Measurements from ENCODE around the gene MACROD1. TPM values are rescaled to one million over a fixed set of nuclear protein-coding genes. Genes with fewer than 3 reads are reported as not detected.
A peak's percentile ranks its signal among the peaks of the same experiment; 100 is the strongest.

The MACROD1 gene
- total RNA-seq, 1 experiment from 2014 or later = not detected

DNA sequence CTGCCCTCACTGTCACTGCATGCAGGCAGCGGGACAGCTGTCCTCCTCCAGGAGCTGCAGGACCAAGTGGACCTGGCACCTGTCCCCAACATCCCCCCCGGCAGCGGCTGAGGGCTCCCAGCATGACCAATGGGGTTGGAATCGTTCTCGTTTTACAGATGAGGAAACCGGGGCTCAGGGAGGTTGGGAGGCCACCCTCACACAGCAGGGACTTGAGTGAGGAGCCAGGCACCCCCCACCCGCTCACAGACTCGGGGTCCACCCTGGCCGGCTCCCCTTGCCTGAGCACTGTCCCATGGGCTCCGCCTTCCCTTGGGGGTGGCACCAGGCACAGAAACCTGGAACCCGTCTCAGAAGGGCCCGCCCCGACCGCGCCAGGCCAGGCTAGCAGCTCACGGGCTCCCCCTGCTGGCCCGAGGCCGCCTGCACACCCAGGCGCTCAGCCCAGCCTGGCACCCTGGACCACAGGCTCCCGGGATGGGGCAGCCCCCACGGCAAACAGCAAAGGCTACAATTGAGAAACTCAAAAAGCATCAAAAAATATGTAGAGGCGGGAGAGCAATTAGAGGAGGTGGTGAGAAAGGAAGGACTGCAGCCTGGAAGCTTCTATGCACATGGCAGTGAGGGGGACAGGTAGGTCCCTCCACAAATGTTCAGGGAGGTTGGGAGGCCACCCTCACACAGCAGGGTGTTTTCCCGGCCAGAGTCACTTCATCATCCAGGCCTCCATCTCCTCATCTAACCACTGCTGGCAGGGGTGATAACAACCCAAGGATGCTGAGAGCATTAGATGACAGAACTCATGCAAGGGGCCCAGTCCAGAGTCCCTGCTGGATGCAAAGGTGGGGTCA is 12.8 kb downstream of the MACROD1 start:
- no peaks in the 10 kb centered on the region for H3K79me2 ChIP-seq (ENCODE audit: low read length)
- no peak overlapping the region for H3K4me3 ChIP-seq (ENCODE audit: low read length)
- no peak overlapping the region for H3K9ac ChIP-seq (ENCODE audit: low read length)
- H3K9me2 ChIP-seq (replicated peaks; ENCODE audit: insufficient read depth, low read length) = no peaks in the 10 kb centered on the region
- no peak overlapping the region for H3K4me2 ChIP-seq (ENCODE audit: low read depth, low read length, poor library complexity, severe bottlenecking)
- DNase-seq = peak; percentile 86
- no peak overlapping the region for H3K27ac ChIP-seq (ENCODE audit: low read length)
- H2AFZ ChIP-seq (ENCODE audit: low read length) = no peak overlapping the region
- no peaks in the 10 kb centered on the region for H3K4me1 ChIP-seq (ENCODE audit: low read length)
- no peaks in the 10 kb centered on the region for H3K9me3 ChIP-seq (ENCODE audit: low read length)
- H4K20me1 ChIP-seq (ENCODE audit: insufficient read depth, low read depth, low read length) = no peaks in the 10 kb centered on the region
- no peaks in the 10 kb centered on the region for H3K36me3 ChIP-seq (ENCODE audit: insufficient read depth, low read length)
- H3K27me3 ChIP-seq (ENCODE audit: low read length) = no peaks in the 10 kb centered on the region

DNA sequence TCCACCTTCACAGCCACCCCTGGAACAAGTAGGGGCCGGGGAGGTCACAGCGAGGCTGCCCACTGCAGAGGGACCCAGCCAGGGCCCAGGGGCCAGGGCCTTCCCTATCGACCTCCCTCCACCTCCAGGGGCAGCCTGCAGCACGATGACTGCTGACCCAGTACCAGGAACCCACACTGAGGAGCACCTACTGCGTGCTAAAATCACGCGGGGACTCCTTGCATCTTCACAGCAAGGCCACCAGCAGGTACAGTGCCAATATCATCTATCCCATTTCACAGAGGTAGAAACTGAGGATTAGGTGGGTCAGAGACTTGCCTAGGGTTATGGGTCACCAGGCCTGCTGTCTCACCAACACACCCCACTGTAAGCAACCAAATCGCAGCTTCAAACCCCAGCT is 14.6 kb downstream of the MACROD1 start:
- no peaks in the 10 kb centered on the region for H3K79me2 ChIP-seq (ENCODE audit: low read length)
- no peaks in the 10 kb centered on the region for H4K20me1 ChIP-seq (ENCODE audit: insufficient read depth, low read depth, low read length)
- H3K27me3 ChIP-seq (ENCODE audit: low read length) = no peaks in the 10 kb centered on the region
- H3K9me3 ChIP-seq (ENCODE audit: low read length) = no peaks in the 10 kb centered on the region
- no peak overlapping the region for H3K27ac ChIP-seq (ENCODE audit: low read length)
- H3K9me2 ChIP-seq (replicated peaks; ENCODE audit: insufficient read depth, low read length) = no peaks in the 10 kb centered on the region
- H3K4me3 ChIP-seq (ENCODE audit: low read length) = no peak overlapping the region
- no peak overlapping the region for H3K9ac ChIP-seq (ENCODE audit: low read length)
- H3K4me1 ChIP-seq (ENCODE audit: low read length) = no peaks in the 10 kb centered on the region
- DNase-seq = no peak
- no peak overlapping the region for H2AFZ ChIP-seq (ENCODE audit: low read length)
- no peak overlapping the region for H3K4me2 ChIP-seq (ENCODE audit: low read depth, low read length, poor library complexity, severe bottlenecking)
- no peaks in the 10 kb centered on the region for H3K36me3 ChIP-seq (ENCODE audit: insufficient read depth, low read length)

DNA sequence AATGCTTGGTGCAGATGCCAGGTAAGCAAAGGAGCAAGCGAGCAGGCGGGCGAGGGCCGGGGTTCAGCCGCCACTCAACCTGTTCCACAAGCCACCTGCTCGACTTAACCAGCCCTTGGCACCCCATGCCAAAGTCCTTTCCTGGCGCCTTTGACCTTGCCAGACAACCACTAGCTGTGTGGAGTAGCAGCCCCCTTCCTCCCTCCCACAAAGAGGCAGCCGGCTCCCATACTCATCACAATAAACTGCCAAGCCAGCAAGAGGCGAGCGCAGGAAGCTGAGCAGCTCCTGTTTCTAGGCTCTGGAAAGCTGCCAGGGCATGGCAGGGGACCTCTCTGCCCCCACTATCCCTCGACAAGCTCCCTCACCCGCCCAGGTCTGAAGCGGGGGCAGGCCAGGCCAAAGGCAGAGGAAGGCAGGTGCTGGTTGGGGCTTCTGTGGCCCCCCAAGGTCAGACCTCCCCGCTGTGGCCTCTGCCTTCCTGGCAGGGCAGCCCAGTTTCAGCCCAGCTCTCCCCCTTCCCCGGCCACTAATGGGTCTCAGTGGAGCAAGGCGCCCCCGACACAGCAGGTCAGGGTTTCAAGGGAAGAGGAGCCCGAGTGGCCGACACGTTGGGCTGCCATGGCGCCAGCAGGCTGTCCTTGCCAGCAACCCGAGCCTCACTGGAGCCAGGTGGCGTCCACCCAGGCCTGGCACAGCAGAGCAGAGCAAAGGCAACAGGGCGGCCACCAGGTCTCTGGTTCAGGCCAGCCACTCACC is 15.3 kb downstream of the MACROD1 start:
- Histone ChIP-seq H3K9me2 (replicated peaks; ENCODE audit: insufficient read depth, low read length) (no peaks in the 10 kb centered on the region), H3K27ac (ENCODE audit: low read length) (no peak overlapping the region), H3K36me3 (ENCODE audit: insufficient read depth, low read length) (no peaks in the 10 kb centered on the region), H3K9ac (ENCODE audit: low read length) (no peak overlapping the region), H3K4me3 (ENCODE audit: low read length) (no peak overlapping the region), H3K27me3 (ENCODE audit: low read length) (no peaks in the 10 kb centered on the region), H4K20me1 (ENCODE audit: insufficient read depth, low read depth, low read length) (no peaks in the 10 kb centered on the region), H3K79me2 (ENCODE audit: low read length) (no peaks in the 10 kb centered on the region), H3K9me3 (ENCODE audit: low read length) (no peaks in the 10 kb centered on the region), H3K4me2 (ENCODE audit: low read depth, low read length, poor library complexity, severe bottlenecking) (no peak overlapping the region), H2AFZ (ENCODE audit: low read length) (no peak overlapping the region), H3K4me1 (ENCODE audit: low read length) (no peaks in the 10 kb centered on the region)
- no peak for DNase-seq

DNA sequence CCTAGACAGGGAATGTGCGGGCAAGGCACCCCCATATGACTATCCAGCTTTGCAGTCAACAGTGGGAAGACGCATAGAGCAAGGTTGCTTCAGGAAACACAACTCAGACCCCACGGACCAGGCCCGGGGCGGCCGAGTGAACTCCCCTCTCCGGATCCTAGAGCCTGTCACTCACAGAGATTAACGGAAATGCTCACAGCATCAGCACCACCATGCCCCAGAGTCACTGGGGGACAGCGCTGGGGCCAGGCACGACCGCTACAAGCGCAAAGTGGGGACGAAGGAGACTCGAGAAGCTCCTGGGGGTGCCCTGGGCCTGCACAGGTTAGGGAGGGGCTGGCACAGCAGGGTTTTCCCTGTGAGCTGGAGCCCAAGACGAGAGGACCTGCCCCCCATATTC is 15.9 kb downstream of the MACROD1 start:
- Histone ChIP-seq H3K4me1 (ENCODE audit: low read length) (no peaks in the 10 kb centered on the region), H3K79me2 (ENCODE audit: low read length) (no peaks in the 10 kb centered on the region), H3K27me3 (ENCODE audit: low read length) (no peaks in the 10 kb centered on the region), H3K9me3 (ENCODE audit: low read length) (no peaks in the 10 kb centered on the region), H3K36me3 (ENCODE audit: insufficient read depth, low read length) (no peaks in the 10 kb centered on the region), H3K4me2 (ENCODE audit: low read depth, low read length, poor library complexity, severe bottlenecking) (no peak overlapping the region), H3K9me2 (replicated peaks; ENCODE audit: insufficient read depth, low read length) (no peaks in the 10 kb centered on the region), H3K4me3 (ENCODE audit: low read length) (no peak overlapping the region), H2AFZ (ENCODE audit: low read length) (no peak overlapping the region), H3K27ac (ENCODE audit: low read length) (no peak overlapping the region), H3K9ac (ENCODE audit: low read length) (no peak overlapping the region), H4K20me1 (ENCODE audit: insufficient read depth, low read depth, low read length) (no peaks in the 10 kb centered on the region)
- no peak for DNase-seq

DNA sequence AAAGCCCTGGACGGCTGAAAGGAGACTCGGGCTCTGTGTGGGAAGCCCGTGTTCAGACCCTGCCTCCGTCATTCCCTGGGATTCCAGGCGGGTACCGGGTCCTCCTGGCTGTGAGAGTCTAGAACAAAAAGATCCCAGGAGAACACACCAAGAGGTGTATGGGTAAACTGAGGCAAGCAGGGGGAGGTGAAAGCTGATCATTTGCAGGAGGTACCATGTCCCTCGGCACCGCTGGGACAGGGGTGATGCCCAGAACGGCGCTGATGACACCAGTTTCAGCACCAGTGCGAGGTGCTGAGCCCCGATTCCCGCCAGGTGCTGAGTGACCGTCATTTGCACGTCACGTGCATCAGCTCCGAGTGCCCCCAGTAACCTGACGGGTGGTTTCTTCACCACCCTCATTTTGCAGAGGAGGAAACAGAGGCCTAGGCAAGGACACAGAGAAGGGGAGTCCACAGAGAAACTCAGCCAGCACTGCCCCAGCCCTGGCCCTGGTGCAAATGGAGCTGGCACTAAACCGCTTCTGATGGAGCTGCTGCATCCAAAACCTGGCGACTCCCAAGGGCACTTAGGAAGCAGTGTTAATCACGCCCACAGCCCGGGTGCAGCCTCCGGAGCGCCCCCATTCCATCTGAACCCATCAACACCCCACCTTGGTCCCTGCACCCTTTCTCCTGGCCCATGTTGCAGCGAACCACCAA is 16.8 kb downstream of the MACROD1 start:
- Histone ChIP-seq H4K20me1 (ENCODE audit: insufficient read depth, low read depth, low read length) (no peaks in the 10 kb centered on the region), H3K9me3 (ENCODE audit: low read length) (no peaks in the 10 kb centered on the region), H3K9me2 (replicated peaks; ENCODE audit: insufficient read depth, low read length) (no peaks in the 10 kb centered on the region), H2AFZ (ENCODE audit: low read length) (no peak overlapping the region), H3K79me2 (ENCODE audit: low read length) (no peaks in the 10 kb centered on the region), H3K27me3 (ENCODE audit: low read length) (no peaks in the 10 kb centered on the region), H3K9ac (ENCODE audit: low read length) (no peak overlapping the region), H3K4me2 (ENCODE audit: low read depth, low read length, poor library complexity, severe bottlenecking) (no peak overlapping the region), H3K27ac (ENCODE audit: low read length) (no peak overlapping the region), H3K4me3 (ENCODE audit: low read length) (no peak overlapping the region), H3K4me1 (ENCODE audit: low read length) (no peaks in the 10 kb centered on the region), H3K36me3 (ENCODE audit: insufficient read depth, low read length) (no peaks in the 10 kb centered on the region)
- DNase-seq = no peak

DNA sequence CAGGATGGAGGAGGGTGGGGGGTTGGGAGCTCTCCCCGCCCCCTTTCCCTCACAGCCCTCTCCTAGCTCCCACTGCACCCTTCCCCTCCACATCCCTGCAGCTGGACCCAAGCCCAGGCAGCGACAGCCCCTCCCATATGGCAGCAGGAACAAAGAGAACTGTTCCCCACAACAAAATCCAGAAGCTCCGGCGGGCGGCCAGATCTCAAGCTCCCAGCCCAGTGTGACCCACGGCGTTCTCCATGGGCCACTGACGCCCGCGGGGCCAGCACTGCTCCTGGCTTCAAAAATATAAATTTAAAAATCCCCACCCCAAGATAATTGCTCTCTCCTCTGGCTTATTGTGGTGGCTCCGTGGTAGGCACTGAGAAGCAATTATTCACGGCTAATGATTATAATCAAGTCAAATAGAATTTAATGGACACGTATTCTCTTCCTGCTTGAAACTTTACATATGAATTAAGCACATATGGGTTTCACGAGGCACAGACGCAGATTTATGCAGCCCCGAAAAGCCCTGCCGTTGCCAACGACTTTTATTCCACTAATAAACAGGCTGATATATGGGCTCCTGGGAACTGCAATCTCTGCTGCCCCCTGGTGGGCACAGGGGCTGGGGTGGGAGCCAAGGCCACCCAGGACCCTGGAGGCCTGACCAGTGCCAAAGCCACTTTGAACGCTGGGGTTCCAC is 17.5 kb downstream of the MACROD1 start:
- Histone ChIP-seq H3K27ac (ENCODE audit: low read length) (no peak overlapping the region), H3K4me1 (ENCODE audit: low read length) (no peaks in the 10 kb centered on the region), H3K9me2 (replicated peaks; ENCODE audit: insufficient read depth, low read length) (no peaks in the 10 kb centered on the region), H2AFZ (ENCODE audit: low read length) (no peak overlapping the region), H3K4me3 (ENCODE audit: low read length) (no peak overlapping the region), H3K9me3 (ENCODE audit: low read length) (no peaks in the 10 kb centered on the region), H3K79me2 (ENCODE audit: low read length) (no peaks in the 10 kb centered on the region), H3K27me3 (ENCODE audit: low read length) (no peaks in the 10 kb centered on the region), H3K9ac (ENCODE audit: low read length) (no peak overlapping the region), H3K36me3 (ENCODE audit: insufficient read depth, low read length) (no peaks in the 10 kb centered on the region), H4K20me1 (ENCODE audit: insufficient read depth, low read depth, low read length) (no peaks in the 10 kb centered on the region), H3K4me2 (ENCODE audit: low read depth, low read length, poor library complexity, severe bottlenecking) (no peak overlapping the region)
- DNase-seq = peak; percentile 91

GRCh38 chr11:64146036-64146955 is 19.6 kb downstream of the MACROD1 start:
- H3K27me3 ChIP-seq (ENCODE audit: low read length) = no peaks in the 10 kb centered on the region
- DNase-seq = peak; percentile 92
- no peaks in the 10 kb centered on the region for H3K4me1 ChIP-seq (ENCODE audit: low read length)
- H3K79me2 ChIP-seq (ENCODE audit: low read length) = no peaks in the 10 kb centered on the region
- H3K4me3 ChIP-seq (ENCODE audit: low read length) = no peak overlapping the region
- no peak overlapping the region for H2AFZ ChIP-seq (ENCODE audit: low read length)
- H4K20me1 ChIP-seq (ENCODE audit: insufficient read depth, low read depth, low read length) = no peaks in the 10 kb centered on the region
- no peak overlapping the region for H3K9ac ChIP-seq (ENCODE audit: low read length)
- no peak overlapping the region for H3K27ac ChIP-seq (ENCODE audit: low read length)
- H3K4me2 ChIP-seq (ENCODE audit: low read depth, low read length, poor library complexity, severe bottlenecking) = no peak overlapping the region
- H3K9me2 ChIP-seq (replicated peaks; ENCODE audit: insufficient read depth, low read length) = no peaks in the 10 kb centered on the region
- H3K9me3 ChIP-seq (ENCODE audit: low read length) = no peaks in the 10 kb centered on the region
- no peaks in the 10 kb centered on the region for H3K36me3 ChIP-seq (ENCODE audit: insufficient read depth, low read length)

All from Karpas-422 (cell line).